Measurements from ENCODE around the gene SLC12A8.

GRCh38 chr3:125123451-125124305 is 88.9 kb downstream of the SLC12A8 start:
- TF ChIP-seq, protein P1, sequence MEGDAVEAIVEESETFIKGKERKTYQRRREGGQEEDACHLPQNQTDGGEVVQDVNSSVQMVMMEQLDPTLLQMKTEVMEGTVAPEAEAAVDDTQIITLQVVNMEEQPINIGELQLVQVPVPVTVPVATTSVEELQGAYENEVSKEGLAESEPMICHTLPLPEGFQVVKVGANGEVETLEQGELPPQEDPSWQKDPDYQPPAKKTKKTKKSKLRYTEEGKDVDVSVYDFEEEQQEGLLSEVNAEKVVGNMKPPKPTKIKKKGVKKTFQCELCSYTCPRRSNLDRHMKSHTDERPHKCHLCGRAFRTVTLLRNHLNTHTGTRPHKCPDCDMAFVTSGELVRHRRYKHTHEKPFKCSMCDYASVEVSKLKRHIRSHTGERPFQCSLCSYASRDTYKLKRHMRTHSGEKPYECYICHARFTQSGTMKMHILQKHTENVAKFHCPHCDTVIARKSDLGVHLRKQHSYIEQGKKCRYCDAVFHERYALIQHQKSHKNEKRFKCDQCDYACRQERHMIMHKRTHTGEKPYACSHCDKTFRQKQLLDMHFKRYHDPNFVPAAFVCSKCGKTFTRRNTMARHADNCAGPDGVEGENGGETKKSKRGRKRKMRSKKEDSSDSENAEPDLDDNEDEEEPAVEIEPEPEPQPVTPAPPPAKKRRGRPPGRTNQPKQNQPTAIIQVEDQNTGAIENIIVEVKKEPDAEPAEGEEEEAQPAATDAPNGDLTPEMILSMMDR (IDR thresholded peaks at IDR 0.05): no peak
- TF ChIP-seq EP300 (IDR thresholded peaks at IDR 0.05): no peak

Measured in stomach (tissue), 4 donors.